Measurements from ENCODE around the gene FKBP5. TPM values are rescaled to one million over a fixed set of nuclear protein-coding genes. Genes with fewer than 3 reads are reported as not detected.

FKBP5 gene
- total and polyA plus RNA-seq, 2 of the 4 experiments (the other 2 are of a cell fraction), result 6.8 to 7.0 TPM

GRCh38 chr6:35552285-35552917, 136.3 kb downstream of the FKBP5 start:
- Histone ChIP-seq H2BK20ac (ENCODE audit: low read depth, low read length) (no peak overlapping the region), H3K27ac (ENCODE audit: insufficient read depth, low read length) (no peak overlapping the region), H4K8ac (ENCODE audit: low read depth in 2 of 2, low read length in 2 of 2) (no peak overlapping the region), H3K9ac (ENCODE audit: low read depth, low read length) (no peak overlapping the region), H4K20me1 (ENCODE audit: insufficient read depth, low read length) (no peaks in the 10 kb centered on the region), H3K56ac (ENCODE audit: extremely low read depth, insufficient read depth, low read length) (no peak overlapping the region), H3K79me1 (ENCODE audit: low read depth in 1 of 2, low read length in 2 of 2) (no peaks in the 10 kb centered on the region), H3K14ac (replicated peaks; ENCODE audit: low read depth, low read length) (no peak overlapping the region), H3K36me3 (ENCODE audit: control insufficient read depth, insufficient read depth, low read length) (no peaks in the 10 kb centered on the region), H3K18ac (ENCODE audit: low read depth, low read length) (no peak overlapping the region), H3K9me1 (ENCODE audit: insufficient read depth, low read length) (no peaks in the 10 kb centered on the region), H4K91ac (ENCODE audit: insufficient read depth, low read depth, low read length) (no peak overlapping the region), H3K23ac (ENCODE audit: low read depth, low read length) (no peak overlapping the region), H3K4me2 (ENCODE audit: low read depth, low read length) (no peak overlapping the region), H2AK9ac (replicated peaks; ENCODE audit: low read depth, low read length, poor library complexity) (no peak overlapping the region), H3K4me1 (ENCODE audit: control insufficient read depth, insufficient read depth, low read length) (no peaks in the 10 kb centered on the region), H3K4me3 (ENCODE audit: insufficient read depth, low read depth, low read length) (no peak overlapping the region), H2BK5ac (ENCODE audit: low read depth, low read length, poor library complexity, severe bottlenecking) (no peak overlapping the region), H2AK5ac (ENCODE audit: low read depth, low read length) (no peak overlapping the region), H2AFZ (replicated peaks; ENCODE audit: low read length, poor library complexity) (no peak overlapping the region), H2BK120ac (ENCODE audit: low read depth, low read length) (no peak overlapping the region), H3K4ac (ENCODE audit: low read depth, low read length) (no peak overlapping the region), H3K27me3 (ENCODE audit: control insufficient read depth, insufficient read depth, low read length) (peaks cover 19% of the 10 kb centered on the region), H2BK15ac (ENCODE audit: low read depth, low read length) (no peak overlapping the region), H4K5ac (ENCODE audit: low read depth, low read length) (no peak overlapping the region), H3K9me3 (ENCODE audit: control insufficient read depth, insufficient read depth, low read length) (peaks cover 6% of the 10 kb centered on the region)
- in situ Hi-C loops (cut with MboI; ENCODE audit: low sequenced_read_pairs), result no loop called here
- intact Hi-C loops (cut with micrococcal nuclease), result no loop called here
- ChIA-PET POLR2A (ENCODE audit: unreplicated experiment) (no interaction called here), CTCF (interaction anchor here (0.6 to 1.7 kb wide), 10 partner anchors 8 to 117 kb away, joined by 3 to 7 read pairs (median 3); no protein-coding TSS in a partner anchor)
- no TSS peak for BruUV-seq (replicated peaks)
- TF ChIP-seq CHD1 (IDR thresholded peaks at IDR 0.05; ENCODE audit: low read depth, low read length) (no peak), CTCF (conservative IDR thresholded peaks at IDR 0.05; ENCODE audit: low read depth, low read length) (peak; percentile 67), SMC3 (IDR thresholded peaks at IDR 0.05; ENCODE audit: low read depth, low read length) (peak; percentile 35; the same call in 1 of the 2 replicates), RAD21 (IDR thresholded peaks at IDR 0.05; ENCODE audit: low read length) (peak; percentile 56), NFE2L2 (IDR thresholded peaks at IDR 0.05; ENCODE audit: low read depth, low read length) (no peak)
- no CpG with 5 or more reads among the region's 5 CpGs for WGBS, 2 experiments (ENCODE audit: extremely low coverage in 2 of 2, insufficient read length in 1 of 2)
- dilution Hi-C loops (cut with HindIII; ENCODE audit: low sequenced_read_pairs, unreplicated experiment), result no loop called here
- ATAC-seq (ENCODE audit: low read depth) (peak; percentile 76), DNase-seq (peak; percentile 35)
